ENCODE measurements around the gene RAB28.

DNA sequence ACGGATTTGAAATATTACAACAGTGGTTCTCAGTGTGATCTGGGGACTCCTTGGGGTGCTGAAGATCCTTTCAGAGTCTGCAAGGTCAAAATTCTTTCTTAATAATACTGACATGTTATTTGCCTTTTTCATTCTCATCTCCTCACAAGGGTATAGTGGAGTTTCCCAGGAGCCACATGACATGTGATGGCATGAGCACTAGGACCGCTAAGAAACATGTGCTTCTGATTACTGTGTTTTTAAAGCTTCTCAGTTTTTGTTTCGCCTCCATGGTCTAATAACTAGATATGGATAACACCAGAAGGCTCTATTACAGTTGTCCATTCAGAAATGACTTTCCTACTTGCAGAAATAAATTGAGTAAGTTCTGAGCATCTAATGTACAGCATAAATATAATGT, 156.1 kb downstream of the RAB28 start:
- no peak for TF ChIP-seq CTCF (IDR thresholded peaks at IDR 0.05)
- TF ChIP-seq POLR2A (IDR thresholded peaks at IDR 0.05), result no peak

Measured in lower leg skin (tissue), 3 donors.